Measurements from ENCODE around the gene BAZ2B. TPM values are rescaled to one million over a fixed set of nuclear protein-coding genes. Genes with fewer than 3 reads are reported as not detected.

Gene BAZ2B
- total and polyA plus RNA-seq, 2 experiments from 2014 or later = 51.7 to 62.9 TPM

DNA sequence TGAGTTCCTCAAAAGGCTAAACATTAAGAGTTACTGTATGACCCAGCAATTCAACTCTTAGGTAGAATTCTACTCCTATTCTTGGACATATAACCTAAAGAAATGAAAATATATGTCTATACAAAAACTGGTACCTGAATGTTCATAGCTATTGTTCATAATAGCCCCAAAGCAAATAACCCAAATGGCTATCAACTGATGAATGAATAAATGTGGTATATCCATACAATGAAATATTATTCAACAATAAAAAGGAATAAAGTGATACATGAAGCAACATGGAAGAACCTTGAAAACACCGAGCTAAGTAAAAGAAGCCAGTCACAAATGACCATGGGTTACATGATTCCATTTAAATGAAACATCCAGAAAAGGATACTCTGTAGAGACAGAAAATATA, 114.6 kb downstream of the BAZ2B start:
- Histone ChIP-seq H3K36me3 (ENCODE audit: insufficient read depth) (no peaks in the 10 kb centered on the region), H3K4me1 (ENCODE audit: insufficient read depth) (no peaks in the 10 kb centered on the region), H3K4me2 (no peak overlapping the region), H4K20me1 (replicated peaks; ENCODE audit: insufficient read depth) (peaks cover 4% of the 10 kb centered on the region; the same call in 1 of the 2 replicates), H3F3A (replicated peaks; ENCODE audit: low read depth) (no peaks in the 10 kb centered on the region), H3K27me3 (ENCODE audit: insufficient read depth) (no peaks in the 10 kb centered on the region), H3K27ac (ENCODE audit: low read depth) (no peak overlapping the region), H3K9me2 (ENCODE audit: insufficient read depth) (no peaks in the 10 kb centered on the region), H3K79me2 (replicated peaks; ENCODE audit: insufficient read depth) (no peaks in the 10 kb centered on the region; the same call in 1 of the 2 replicates), H3K4me3 (no peak overlapping the region), H2AFZ (no peak overlapping the region)
- TF ChIP-seq POLR2AphosphoS5 (IDR thresholded peaks at IDR 0.05; ENCODE audit: low read depth) (no peak), NANOG (IDR thresholded peaks at IDR 0.05; ENCODE audit: borderline replicate concordance) (no peak), CREB1 (CRISPR knock-in tag; IDR thresholded peaks at IDR 0.05; ENCODE audit: low read depth) (no peak), JUNB (IDR thresholded peaks at IDR 0.05; ENCODE audit: unreplicated experiment) (no peak), ZNF331 (CRISPR knock-in tag; IDR thresholded peaks at IDR 0.05; ENCODE audit: low read depth) (no peak), STAT1 (IDR thresholded peaks at IDR 0.05; ENCODE audit: unreplicated experiment) (no peak)
- TF ChIP-seq, protein P1, sequence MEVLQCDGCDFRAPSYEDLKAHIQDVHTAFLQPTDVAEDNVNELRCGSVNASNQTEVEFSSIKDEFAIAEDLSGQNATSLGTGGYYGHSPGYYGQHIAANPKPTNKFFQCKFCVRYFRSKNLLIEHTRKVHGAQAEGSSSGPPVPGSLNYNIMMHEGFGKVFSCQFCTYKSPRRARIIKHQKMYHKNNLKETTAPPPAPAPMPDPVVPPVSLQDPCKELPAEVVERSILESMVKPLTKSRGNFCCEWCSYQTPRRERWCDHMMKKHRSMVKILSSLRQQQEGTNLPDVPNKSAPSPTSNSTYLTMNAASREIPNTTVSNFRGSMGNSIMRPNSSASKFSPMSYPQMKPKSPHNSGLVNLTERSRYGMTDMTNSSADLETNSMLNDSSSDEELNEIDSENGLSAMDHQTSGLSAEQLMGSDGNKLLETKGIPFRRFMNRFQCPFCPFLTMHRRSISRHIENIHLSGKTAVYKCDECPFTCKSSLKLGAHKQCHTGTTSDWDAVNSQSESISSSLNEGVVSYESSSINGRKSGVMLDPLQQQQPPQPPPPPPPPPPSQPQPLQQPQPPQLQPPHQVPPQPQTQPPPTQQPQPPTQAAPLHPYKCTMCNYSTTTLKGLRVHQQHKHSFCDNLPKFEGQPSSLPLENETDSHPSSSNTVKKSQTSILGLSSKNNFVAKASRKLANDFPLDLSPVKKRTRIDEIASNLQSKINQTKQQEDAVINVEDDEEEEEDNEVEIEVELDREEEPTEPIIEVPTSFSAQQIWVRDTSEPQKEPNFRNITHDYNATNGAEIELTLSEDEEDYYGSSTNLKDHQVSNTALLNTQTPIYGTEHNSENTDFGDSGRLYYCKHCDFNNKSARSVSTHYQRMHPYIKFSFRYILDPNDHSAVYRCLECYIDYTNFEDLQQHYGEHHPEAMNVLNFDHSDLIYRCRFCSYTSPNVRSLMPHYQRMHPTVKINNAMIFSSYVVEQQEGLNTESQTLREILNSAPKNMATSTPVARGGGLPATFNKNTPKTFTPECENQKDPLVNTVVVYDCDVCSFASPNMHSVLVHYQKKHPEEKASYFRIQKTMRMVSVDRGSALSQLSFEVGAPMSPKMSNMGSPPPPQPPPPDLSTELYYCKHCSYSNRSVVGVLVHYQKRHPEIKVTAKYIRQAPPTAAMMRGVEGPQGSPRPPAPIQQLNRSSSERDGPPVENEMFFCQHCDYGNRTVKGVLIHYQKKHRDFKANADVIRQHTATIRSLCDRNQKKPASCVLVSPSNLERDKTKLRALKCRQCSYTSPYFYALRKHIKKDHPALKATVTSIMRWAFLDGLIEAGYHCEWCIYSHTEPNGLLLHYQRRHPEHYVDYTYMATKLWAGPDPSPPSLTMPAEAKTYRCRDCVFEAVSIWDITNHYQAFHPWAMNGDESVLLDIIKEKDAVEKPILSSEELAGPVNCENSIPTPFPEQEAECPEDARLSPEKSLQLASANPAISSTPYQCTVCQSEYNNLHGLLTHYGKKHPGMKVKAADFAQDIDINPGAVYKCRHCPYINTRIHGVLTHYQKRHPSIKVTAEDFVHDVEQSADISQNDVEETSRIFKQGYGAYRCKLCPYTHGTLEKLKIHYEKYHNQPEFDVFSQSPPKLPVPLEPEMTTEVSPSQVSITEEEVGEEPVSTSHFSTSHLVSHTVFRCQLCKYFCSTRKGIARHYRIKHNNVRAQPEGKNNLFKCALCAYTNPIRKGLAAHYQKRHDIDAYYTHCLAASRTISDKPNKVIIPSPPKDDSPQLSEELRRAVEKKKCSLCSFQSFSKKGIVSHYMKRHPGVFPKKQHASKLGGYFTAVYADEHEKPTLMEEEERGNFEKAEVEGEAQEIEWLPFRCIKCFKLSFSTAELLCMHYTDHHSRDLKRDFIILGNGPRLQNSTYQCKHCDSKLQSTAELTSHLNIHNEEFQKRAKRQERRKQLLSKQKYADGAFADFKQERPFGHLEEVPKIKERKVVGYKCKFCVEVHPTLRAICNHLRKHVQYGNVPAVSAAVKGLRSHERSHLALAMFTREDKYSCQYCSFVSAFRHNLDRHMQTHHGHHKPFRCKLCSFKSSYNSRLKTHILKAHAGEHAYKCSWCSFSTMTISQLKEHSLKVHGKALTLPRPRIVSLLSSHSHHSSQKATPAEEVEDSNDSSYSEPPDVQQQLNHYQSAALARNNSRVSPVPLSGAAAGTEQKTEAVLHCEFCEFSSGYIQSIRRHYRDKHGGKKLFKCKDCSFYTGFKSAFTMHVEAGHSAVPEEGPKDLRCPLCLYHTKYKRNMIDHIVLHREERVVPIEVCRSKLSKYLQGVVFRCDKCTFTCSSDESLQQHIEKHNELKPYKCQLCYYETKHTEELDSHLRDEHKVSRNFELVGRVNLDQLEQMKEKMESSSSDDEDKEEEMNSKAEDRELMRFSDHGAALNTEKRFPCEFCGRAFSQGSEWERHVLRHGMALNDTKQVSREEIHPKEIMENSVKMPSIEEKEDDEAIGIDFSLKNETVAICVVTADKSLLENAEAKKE (CRISPR knock-in tag; IDR thresholded peaks at IDR 0.05) = no peak
- TF ChIP-seq, protein P2, sequence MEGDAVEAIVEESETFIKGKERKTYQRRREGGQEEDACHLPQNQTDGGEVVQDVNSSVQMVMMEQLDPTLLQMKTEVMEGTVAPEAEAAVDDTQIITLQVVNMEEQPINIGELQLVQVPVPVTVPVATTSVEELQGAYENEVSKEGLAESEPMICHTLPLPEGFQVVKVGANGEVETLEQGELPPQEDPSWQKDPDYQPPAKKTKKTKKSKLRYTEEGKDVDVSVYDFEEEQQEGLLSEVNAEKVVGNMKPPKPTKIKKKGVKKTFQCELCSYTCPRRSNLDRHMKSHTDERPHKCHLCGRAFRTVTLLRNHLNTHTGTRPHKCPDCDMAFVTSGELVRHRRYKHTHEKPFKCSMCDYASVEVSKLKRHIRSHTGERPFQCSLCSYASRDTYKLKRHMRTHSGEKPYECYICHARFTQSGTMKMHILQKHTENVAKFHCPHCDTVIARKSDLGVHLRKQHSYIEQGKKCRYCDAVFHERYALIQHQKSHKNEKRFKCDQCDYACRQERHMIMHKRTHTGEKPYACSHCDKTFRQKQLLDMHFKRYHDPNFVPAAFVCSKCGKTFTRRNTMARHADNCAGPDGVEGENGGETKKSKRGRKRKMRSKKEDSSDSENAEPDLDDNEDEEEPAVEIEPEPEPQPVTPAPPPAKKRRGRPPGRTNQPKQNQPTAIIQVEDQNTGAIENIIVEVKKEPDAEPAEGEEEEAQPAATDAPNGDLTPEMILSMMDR (conservative IDR thresholded peaks at IDR 0.05; ENCODE audit: low read depth in 2 of 2) = no peak
- Mint-ChIP-seq H3K9me3 (peaks cover 5% of the 10 kb centered on the region; the same call in 1 of the 3 replicates), H3K27me3 (ENCODE audit: insufficient read depth, low read depth, poor library complexity) (peaks cover 3% of the 10 kb centered on the region), H3K4me1 (no peaks in the 10 kb centered on the region), H3K36me3 (ENCODE audit: low read depth) (peaks cover 15% of the 10 kb centered on the region; the same call in 2 of the 3 replicates), H3K27ac (no peak overlapping the region), H3K4me3 (no peak overlapping the region)
- DNase-seq (ENCODE audit: low spot score) = no peak
- no peak for ATAC-seq

Data from GM23338 (cell line).